GM12891 (cell line): ENCODE data around the gene ADAMTS17.

ENCODE experiments used
- POLR2A ChIP-seq: IDR thresholded peaks from 2 replicates; pipeline ENCODE4 v1.6.1; 2011; ENCODE audit warnings: low read depth, low read length, control low read depth
- POLR2AphosphoS5 ChIP-seq: IDR thresholded peaks from 2 replicates; pipeline ENCODE4 v1.6.1; 2011; ENCODE audit warnings: low read depth, low read length, control low read depth
- TAF1 ChIP-seq: IDR thresholded peaks from 2 replicates; pipeline ENCODE4 v1.6.1; 2011; ENCODE audit warnings: low read depth, low read length, control low read depth

DNA sequence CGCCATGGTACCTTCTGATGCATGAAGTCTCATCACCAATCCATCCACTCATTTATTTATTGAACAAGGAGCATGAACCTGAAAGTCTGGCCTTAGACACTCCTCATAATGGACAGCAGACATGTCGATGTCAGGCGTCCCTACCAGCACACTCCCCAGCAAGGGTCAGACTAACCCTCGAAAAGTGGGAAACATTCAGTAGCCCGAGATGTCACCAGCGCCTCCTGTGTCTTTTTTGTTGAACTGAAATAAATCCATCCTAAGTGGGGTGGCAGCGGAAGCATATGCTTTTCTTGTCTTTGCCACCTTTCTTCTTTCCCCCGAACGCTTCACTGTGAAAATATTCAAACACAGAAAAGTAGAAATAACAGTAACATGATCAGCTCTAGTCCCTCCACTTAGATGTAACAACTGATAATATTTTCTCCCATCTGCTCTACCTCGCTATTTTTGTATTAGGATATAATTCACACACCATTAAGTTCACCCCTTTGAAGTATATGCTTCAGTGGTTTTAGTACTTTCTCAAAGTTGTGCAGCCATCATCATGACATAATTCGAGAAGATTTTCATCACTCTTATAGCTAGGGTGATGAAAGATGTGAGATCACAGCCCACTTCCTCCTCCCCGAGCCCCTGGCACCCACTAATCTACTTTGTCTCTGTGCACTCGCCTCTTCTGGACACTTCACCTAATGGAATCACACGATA, 121.6 kb downstream of the ADAMTS17 start:
- no peak for TF ChIP-seq POLR2A
- TF ChIP-seq POLR2AphosphoS5 = no peak
- TF ChIP-seq TAF1 = no peak
